SJCRH30 (cell line): ENCODE measurements around the gene PCGF3. TPM values are rescaled to one million over a fixed set of nuclear protein-coding genes. Genes with fewer than 3 reads are reported as not detected.
"Not testable (repeated sequence)": the region's sequence is repeated elsewhere in the genome, so short reads cannot be mapped to it uniquely, and the experiment has no call there.

Source experiments
- DNase-seq, 2 experiments: peaks; one replicate each; pipeline ENCODE4 v3.0.0-alpha.2; 2015 to 2020
- H3K27ac ChIP-seq: fragments of 250-450 bp; sonication (Bioruptor Pico); 2 replicates; pipeline ENCODE4 v1.5.1; 2020; ENCODE audit warnings: mild to moderate bottlenecking, moderate library complexity
- H3K27me3 ChIP-seq: fragments of 250-450 bp; sonication (Bioruptor Pico); 2 replicates; pipeline ENCODE4 v1.5.1; 2020; ENCODE audit warnings: mild to moderate bottlenecking, moderate library complexity
- H3K36me3 ChIP-seq: fragments of 250-450 bp; sonication (Bioruptor Pico); 2 replicates; pipeline ENCODE4 v1.5.1; 2020; ENCODE audit warnings: mild to moderate bottlenecking, moderate library complexity
- H3K4me1 ChIP-seq: fragments of 250-450 bp; sonication (Bioruptor Pico); 2 replicates; pipeline ENCODE4 v1.5.1; 2020; ENCODE audit warnings: mild to moderate bottlenecking, moderate library complexity
- H3K4me3 ChIP-seq: fragments of 250-450 bp; sonication (Bioruptor Pico); 2 replicates; pipeline ENCODE4 v1.5.1; 2020; ENCODE audit warnings: mild to moderate bottlenecking, moderate library complexity
- H3K9me3 ChIP-seq: fragments of 250-450 bp; sonication (Bioruptor Pico); replicated peaks from 2 replicates; pipeline ENCODE4 v1.5.1; 2020; ENCODE audit warnings: mild to moderate bottlenecking, moderate library complexity
- total RNA-seq: library from RNA; depleted of rRNA; stranded (reverse); fragments of >200 nt; shearing (Covaris generic); gene quantifications from 2 replicates; pipeline ENCODE4 v1.2.3, GENCODE V29; 2014

PCGF3 gene
- total RNA-seq, 1 experiment from 2014 or later: 60.4 TPM

- Histone ChIP-seq H3K36me3 (no peaks in the 10 kb centered on the region), H3K9me3 (no peaks in the 10 kb centered on the region), H3K27ac (no peak overlapping the region), H3K4me3 (no peak overlapping the region), H3K4me1 (peaks cover 5% of the 10 kb centered on the region), H3K27me3 (no peaks in the 10 kb centered on the region)
- no peak for DNase-seq
Measured at GRCh38 chr4:792626-793092, 87.0 kb downstream of the PCGF3 start.

GRCh38 chr4:793093-793861 is 87.6 kb downstream of the PCGF3 start:
- H3K27ac ChIP-seq: no peak overlapping the region
- DNase-seq: no peak
- H3K9me3 ChIP-seq: no peaks in the 10 kb centered on the region
- H3K4me1 ChIP-seq: peaks cover 5% of the 10 kb centered on the region
- H3K4me3 ChIP-seq: no peak overlapping the region
- H3K27me3 ChIP-seq: no peaks in the 10 kb centered on the region
- H3K36me3 ChIP-seq: no peaks in the 10 kb centered on the region

DNA sequence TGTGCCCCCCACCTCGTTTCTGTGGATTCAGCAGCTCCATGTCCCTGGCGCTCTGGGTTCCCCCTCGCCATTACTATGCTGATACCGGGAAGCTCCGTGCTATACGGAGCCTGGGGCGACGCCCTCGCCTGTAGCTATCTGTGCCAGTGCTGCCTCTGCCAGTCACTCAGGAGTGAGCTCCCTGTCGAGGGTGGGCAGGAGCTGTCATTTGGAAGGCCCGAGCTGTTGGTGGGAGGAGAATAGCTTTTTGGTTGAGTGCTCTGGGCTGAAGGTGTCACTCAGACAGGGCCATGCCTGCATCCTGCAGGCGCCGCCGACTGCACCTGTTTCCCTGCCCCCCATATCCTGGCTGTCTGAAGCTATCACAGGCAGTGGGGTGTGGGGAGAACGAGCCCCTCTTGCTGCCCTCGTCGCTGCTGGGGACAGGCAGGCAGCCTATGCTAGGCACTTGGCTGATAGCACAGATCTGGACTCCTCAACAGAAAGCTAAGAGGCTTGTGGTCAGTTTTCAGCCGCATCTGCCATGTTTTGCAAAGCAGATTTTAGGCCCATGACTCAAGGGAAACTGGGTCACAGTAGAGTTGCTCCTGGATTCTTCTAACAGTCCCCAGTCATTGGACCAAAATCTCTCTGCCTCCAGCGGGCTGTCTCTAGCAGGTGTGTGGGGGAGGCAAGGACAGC is 88.4 kb downstream of the PCGF3 start:
- Histone ChIP-seq H3K27me3 (no peaks in the 10 kb centered on the region), H3K27ac (no peak overlapping the region), H3K4me3 (no peak overlapping the region), H3K4me1 (peaks cover 9% of the 10 kb centered on the region), H3K9me3 (no peaks in the 10 kb centered on the region), H3K36me3 (no peaks in the 10 kb centered on the region)
- no peak for DNase-seq

DNA sequence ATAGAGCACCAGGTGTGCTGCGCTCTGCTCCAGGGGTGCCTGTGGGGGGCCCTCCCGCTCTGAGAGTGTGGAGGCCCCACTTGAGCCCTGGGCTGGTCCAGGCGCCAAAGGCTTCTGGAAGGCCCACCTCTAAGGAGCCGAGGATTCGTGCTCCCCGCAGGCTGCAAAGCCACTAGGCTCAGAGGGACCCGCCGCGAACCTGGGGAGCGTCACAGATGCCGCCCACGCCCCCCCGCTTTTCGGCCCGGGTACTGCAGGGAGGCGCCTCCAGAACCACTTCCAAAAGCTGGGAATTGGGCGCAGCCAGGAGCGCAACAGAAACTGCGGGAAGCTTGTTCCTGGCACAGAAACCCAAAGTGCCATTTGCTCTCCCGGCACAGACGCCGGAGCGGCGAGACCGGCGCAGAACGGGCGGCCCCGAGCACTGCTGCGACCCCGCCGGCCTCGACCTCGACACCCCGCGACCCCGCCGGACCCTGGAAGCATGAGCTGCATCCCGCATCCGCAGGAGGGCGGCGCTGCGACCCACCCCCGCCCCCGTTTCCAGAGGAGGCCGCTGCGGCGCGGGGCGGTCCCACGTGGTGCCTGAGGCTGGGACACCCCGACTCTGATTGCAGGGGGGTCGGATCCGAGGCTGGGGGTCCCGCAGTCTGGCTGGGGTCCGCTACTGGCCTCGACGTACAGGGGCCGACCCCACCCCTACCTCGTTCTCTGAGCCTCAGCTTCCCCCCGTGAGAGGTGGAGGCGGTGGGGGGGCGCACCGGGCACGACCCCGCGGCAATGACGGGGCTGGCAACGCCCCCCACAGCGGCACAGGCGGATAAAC is 89.5 kb downstream of the PCGF3 start:
- H3K36me3 ChIP-seq: no peaks in the 10 kb centered on the region
- H3K27ac ChIP-seq: no peak overlapping the region
- no peaks in the 10 kb centered on the region for H3K9me3 ChIP-seq
- no peak for DNase-seq
- no peaks in the 10 kb centered on the region for H3K27me3 ChIP-seq
- H3K4me1 ChIP-seq: peaks cover 8% of the 10 kb centered on the region
- H3K4me3 ChIP-seq: no peak overlapping the region

DNA sequence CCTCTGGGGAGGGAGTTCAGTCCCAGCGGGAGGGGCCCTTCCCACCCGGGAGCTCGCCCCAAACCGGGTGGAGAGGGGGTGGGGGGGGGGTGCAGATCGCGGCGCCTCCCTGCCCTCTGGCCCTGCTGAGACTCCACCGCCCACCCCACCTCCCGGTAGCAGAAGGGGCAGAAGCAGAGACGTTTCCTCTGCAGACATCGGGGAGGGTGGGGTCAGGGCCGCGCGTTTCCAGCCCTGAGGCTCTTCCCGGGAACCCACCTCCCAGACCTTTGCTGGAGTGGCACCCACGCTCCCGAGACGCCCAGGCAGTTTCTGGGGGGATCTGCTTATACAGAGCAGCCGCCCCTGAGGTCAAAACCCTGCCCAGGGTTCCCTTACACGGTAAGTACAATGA is 90.1 kb downstream of the PCGF3 start:
- Histone ChIP-seq H3K4me3 (no peak overlapping the region), H3K9me3 (no peaks in the 10 kb centered on the region), H3K4me1 (peaks cover 6% of the 10 kb centered on the region), H3K27ac (no peak overlapping the region), H3K36me3 (no peaks in the 10 kb centered on the region), H3K27me3 (no peaks in the 10 kb centered on the region)
- DNase-seq: no peak

- Histone ChIP-seq H3K27ac (no peak overlapping the region), H3K27me3 (no peaks in the 10 kb centered on the region)
Measured at GRCh38 chr4:796206-796605, 90.6 kb downstream of the PCGF3 start.

GRCh38 chr4:797066-797465 is 91.4 kb downstream of the PCGF3 start:
- no peak overlapping the region for H3K27ac ChIP-seq
- no peaks in the 10 kb centered on the region for H3K27me3 ChIP-seq
- DNase-seq: no peak
- H3K4me3 ChIP-seq: no peak overlapping the region
- H3K9me3 ChIP-seq: no peaks in the 10 kb centered on the region
- peaks cover 6% of the 10 kb centered on the region for H3K4me1 ChIP-seq
- no peaks in the 10 kb centered on the region for H3K36me3 ChIP-seq

More at GRCh38 chr4:796206-796605, 90.6 kb downstream of the PCGF3 start:
- Histone ChIP-seq H3K4me1 (peaks cover 6% of the 10 kb centered on the region), H3K36me3 (no peaks in the 10 kb centered on the region), H3K4me3 (no peak overlapping the region), H3K9me3 (no peaks in the 10 kb centered on the region)
- no peak for DNase-seq

DNA sequence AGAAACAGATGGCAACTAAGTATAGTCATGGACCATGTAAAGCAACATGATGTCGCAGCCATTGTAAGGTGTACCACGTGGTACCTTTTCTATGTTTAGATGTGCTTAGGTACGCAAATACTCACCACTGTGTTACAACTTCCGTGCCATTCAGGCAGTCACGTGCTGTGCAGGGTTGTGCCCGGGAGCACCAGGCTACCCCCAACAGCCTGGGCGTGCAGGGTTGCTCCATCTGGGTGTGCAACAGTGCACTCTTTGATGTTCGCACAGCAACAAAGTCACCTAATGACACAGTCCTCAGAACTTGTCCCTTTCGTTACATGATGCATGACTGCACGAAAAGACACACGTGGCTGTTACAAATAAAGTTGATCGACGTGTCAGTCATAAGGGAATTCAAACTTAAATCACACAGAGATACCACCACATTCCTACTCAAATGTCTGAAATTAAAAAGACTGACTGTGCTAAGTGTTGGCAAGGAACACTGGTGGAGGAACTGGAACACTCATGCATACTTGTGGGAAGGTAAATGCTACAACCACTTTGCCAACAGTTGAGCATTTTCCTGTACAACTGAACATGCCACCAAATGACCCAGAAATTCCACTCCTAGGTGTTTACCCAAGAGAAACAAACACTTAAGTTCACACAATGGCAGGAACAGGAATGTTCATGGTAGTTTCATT is 95.9 kb downstream of the PCGF3 start:
- Histone ChIP-seq H3K4me1 (peaks cover 6% of the 10 kb centered on the region), H3K9me3 (peaks cover 8% of the 10 kb centered on the region), H3K36me3 (no peaks in the 10 kb centered on the region), H3K27me3 (no peaks in the 10 kb centered on the region), H3K4me3 (no peak overlapping the region), H3K27ac (no peak overlapping the region)
- DNase-seq: no peak

- Histone ChIP-seq H3K27me3 (no peaks in the 10 kb centered on the region), H3K4me3 (no peak overlapping the region), H3K27ac (no peak overlapping the region), H3K36me3 (no peaks in the 10 kb centered on the region), H3K4me1 (peaks cover 3% of the 10 kb centered on the region), H3K9me3 (peaks cover 8% of the 10 kb centered on the region)
- DNase-seq: no peak
Measured at GRCh38 chr4:803884-804283, 98.3 kb downstream of the PCGF3 start.

DNA sequence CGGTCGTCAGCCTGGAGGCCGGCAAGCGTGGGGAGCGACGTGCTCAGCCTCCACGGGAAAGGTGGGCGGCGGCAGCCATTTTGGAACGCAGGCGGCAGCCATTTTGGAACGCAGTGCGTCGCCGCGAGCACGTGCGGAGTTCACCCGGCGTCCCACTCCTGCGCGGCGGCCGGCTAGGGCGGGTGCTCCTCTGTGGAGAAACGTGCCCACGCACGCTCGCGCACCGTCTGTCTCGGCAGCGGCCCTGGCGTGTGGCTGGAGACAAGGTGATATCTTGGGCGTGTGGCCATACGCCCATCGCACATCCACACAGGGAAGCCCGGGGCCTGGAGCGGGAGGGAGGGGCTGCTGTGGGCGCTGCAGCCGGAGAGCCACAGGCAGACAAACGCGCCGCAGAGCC is 99.2 kb downstream of the PCGF3 start:
- no peak overlapping the region for H3K27ac ChIP-seq
- no peaks in the 10 kb centered on the region for H3K36me3 ChIP-seq
- no peaks in the 10 kb centered on the region for H3K4me1 ChIP-seq
- no peak for DNase-seq
- no peak overlapping the region for H3K4me3 ChIP-seq
- H3K9me3 ChIP-seq: peaks cover 8% of the 10 kb centered on the region
- H3K27me3 ChIP-seq: no peaks in the 10 kb centered on the region

DNA sequence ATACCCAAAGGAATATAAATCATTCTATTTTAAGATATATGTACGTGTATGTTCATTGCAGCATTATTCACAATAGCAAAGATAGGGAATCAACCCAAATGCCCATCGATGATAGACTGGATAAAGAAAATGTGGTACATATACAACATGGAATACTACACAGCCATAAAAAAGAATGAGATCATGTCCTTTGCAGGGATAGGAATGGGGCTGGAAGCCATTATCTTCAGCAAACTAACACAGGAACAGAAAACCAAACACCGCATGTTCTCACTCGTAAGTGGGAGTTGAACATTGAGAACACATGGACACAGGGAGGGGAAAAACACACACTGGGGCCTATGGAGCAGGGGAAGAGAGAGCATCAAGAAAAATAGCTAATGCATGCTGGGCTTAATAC is 101.3 kb downstream of the PCGF3 start:
- H3K9me3 ChIP-seq, H3K27ac ChIP-seq, H3K27me3 ChIP-seq, H3K4me3 ChIP-seq, H3K36me3 ChIP-seq, DNase-seq, H3K4me1 ChIP-seq: not testable (repeated sequence)

DNA sequence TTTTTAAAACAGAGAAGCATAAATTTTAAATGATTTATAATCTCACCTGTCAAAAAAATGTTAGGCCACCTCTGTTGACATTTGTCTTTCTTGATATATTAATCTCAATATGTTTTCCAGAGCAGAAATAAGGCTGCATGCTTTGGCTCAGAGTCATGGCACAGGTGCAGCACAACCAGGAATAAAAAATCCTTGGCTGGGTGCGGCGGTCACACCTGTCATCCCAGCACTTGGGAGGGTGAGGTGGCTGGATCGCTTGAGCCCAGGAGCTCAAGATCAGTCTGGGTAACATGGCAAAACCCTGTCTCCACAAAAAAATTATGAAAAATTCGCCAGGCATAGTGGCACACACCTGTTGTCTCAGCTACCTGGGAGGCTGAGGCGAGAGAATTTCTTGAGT is 102.2 kb downstream of the PCGF3 start:
- Histone ChIP-seq H3K27me3 (no peaks in the 10 kb centered on the region), H3K4me1 (no peaks in the 10 kb centered on the region), H3K4me3 (no peak overlapping the region), H3K36me3 (no peaks in the 10 kb centered on the region), H3K9me3 (peaks cover 8% of the 10 kb centered on the region), H3K27ac (no peak overlapping the region)
- DNase-seq: no peak

GRCh38 chr4:808860-809570 is 103.4 kb downstream of the PCGF3 start:
- no peaks in the 10 kb centered on the region for H3K27me3 ChIP-seq
- H3K9me3 ChIP-seq: peaks cover 8% of the 10 kb centered on the region
- no peaks in the 10 kb centered on the region for H3K4me1 ChIP-seq
- DNase-seq: no peak
- no peak overlapping the region for H3K27ac ChIP-seq
- H3K4me3 ChIP-seq: no peak overlapping the region
- no peaks in the 10 kb centered on the region for H3K36me3 ChIP-seq

GRCh38 chr4:813900-814299 is 108.3 kb downstream of the PCGF3 start:
- H3K4me3 ChIP-seq: no peak overlapping the region
- H3K27ac ChIP-seq: no peak overlapping the region
- H3K36me3 ChIP-seq: no peaks in the 10 kb centered on the region
- H3K4me1 ChIP-seq: peaks cover 5% of the 10 kb centered on the region; the same call in 1 of the 2 replicates
- DNase-seq: no peak
- H3K27me3 ChIP-seq: peaks cover 7% of the 10 kb centered on the region; the same call in 1 of the 2 replicates
- H3K9me3 ChIP-seq: no peaks in the 10 kb centered on the region
